DOHH2 (cell line): ENCODE results near the gene LIN28A.
"Not testable (repeated sequence)": the region's sequence is repeated elsewhere in the genome, so short reads cannot be mapped to it uniquely, and the experiment has no call there.

Experiments used
- H3F3A ChIP-seq: fragments of 200-600 bp; sonication (generic), shearing (Covaris generic); 2 replicates; pipeline ENCODE4 v1.6.0; 2016; ENCODE audit warnings: antibody characterized with exemption, mild to moderate bottlenecking; ENCODE audit not compliant: control insufficient read depth, insufficient read depth
- H3K27ac ChIP-seq: fragments of 200-600 bp; sonication (generic); 2 replicates; pipeline ENCODE4 v1.5.1; 2014; ENCODE audit warnings: low read depth, mild to moderate bottlenecking, low read length, moderate library complexity
- H3K27me3 ChIP-seq: fragments of 200-600 bp; sonication (generic); 2 replicates; pipeline ENCODE4 v1.6.1; 2014; ENCODE audit warnings: mild to moderate bottlenecking, low read length, mixed read lengths; ENCODE audit not compliant: control insufficient read depth
- H3K36me3 ChIP-seq: fragments of 200-600 bp; sonication (generic); 2 replicates; pipeline ENCODE4 v1.6.1; 2014; ENCODE audit warnings: mild to moderate bottlenecking, low read length, moderate library complexity, mixed read lengths; ENCODE audit not compliant: control insufficient read depth
- H3K4me1 ChIP-seq: fragments of 200-600 bp; sonication (generic); 2 replicates; pipeline ENCODE4 v1.6.1; 2014; ENCODE audit warnings: mild to moderate bottlenecking, low read length, mixed read lengths; ENCODE audit not compliant: control insufficient read depth
- H3K4me2 ChIP-seq: fragments of 200-600 bp; sonication (generic); 2 replicates; pipeline ENCODE4 v1.6.0; 2014; ENCODE audit warnings: mild to moderate bottlenecking, low read length, moderate library complexity
- H3K4me3 ChIP-seq: fragments of 200-600 bp; sonication (generic); 2 replicates; pipeline ENCODE4 v1.5.1; 2014; ENCODE audit warnings: mild to moderate bottlenecking, low read length, mixed read lengths
- H3K79me2 ChIP-seq: fragments of 200-600 bp; sonication (generic); 2 replicates; pipeline ENCODE4 v1.6.1; 2014; ENCODE audit warnings: mild to moderate bottlenecking, low read length, mixed read lengths; ENCODE audit not compliant: control insufficient read depth
- H3K9me2 ChIP-seq: fragments of 200-600 bp; sonication (generic); replicated peaks from 2 replicates; pipeline ENCODE4 v1.6.1; 2014; ENCODE audit warnings: mild to moderate bottlenecking, low read length, mixed read lengths; ENCODE audit not compliant: control insufficient read depth
- H3K9me3 ChIP-seq: fragments of 200-600 bp; sonication (generic); 2 replicates; pipeline ENCODE4 v1.6.1; 2014; ENCODE audit warnings: antibody characterized with exemption, low read length, mixed read lengths; ENCODE audit not compliant: control insufficient read depth, insufficient read depth
- H4K20me1 ChIP-seq: fragments of 200-600 bp; sonication (generic); 2 replicates; pipeline ENCODE4 v1.6.0; 2014; ENCODE audit warnings: low read depth, mild to moderate bottlenecking, antibody characterized with exemption, low read length, moderate library complexity; ENCODE audit not compliant: control insufficient read depth, insufficient read depth
- CTCF ChIP-seq: fragments of 200-600 bp; sonication (generic); IDR thresholded peaks from one replicate; pipeline ENCODE4 v1.5.1; 2014; ENCODE audit warnings: antibody characterized with exemption, mild to moderate bottlenecking, low read depth, low read length; ENCODE audit not compliant: poor library complexity, severe bottlenecking
- EZH2phosphoT487 ChIP-seq: fragments of 200-600 bp; sonication (generic); IDR thresholded peaks from 2 replicates; pipeline ENCODE4 v1.6.1; 2017; ENCODE audit warnings: borderline replicate concordance, mild to moderate bottlenecking, antibody characterized with exemption, low read length, moderate library complexity, mixed read lengths

The LIN28A gene

GRCh38 chr1:26368486-26368885, 42.1 kb upstream of the LIN28A start:
- no peaks in the 10 kb centered on the region for H3K79me2 ChIP-seq
- no peaks in the 10 kb centered on the region for H3K9me2 ChIP-seq
- no peaks in the 10 kb centered on the region for H4K20me1 ChIP-seq
- H3F3A ChIP-seq = no peaks in the 10 kb centered on the region
- H3K9me3 ChIP-seq = no peaks in the 10 kb centered on the region
- no peak for TF ChIP-seq EZH2phosphoT487
- TF ChIP-seq CTCF = no peak
- no peak overlapping the region for H3K4me2 ChIP-seq
- peaks cover 18% of the 10 kb centered on the region for H3K27me3 ChIP-seq
- H3K4me1 ChIP-seq = peaks cover 3% of the 10 kb centered on the region; the same call in 1 of the 2 replicates
- H3K4me3 ChIP-seq = no peak overlapping the region
- H3K36me3 ChIP-seq = no peaks in the 10 kb centered on the region
- H3K27ac ChIP-seq = no peak overlapping the region

GRCh38 chr1:26370591-26371382, 39.8 kb upstream of the LIN28A start:
- Histone ChIP-seq H3K9me2 (no peaks in the 10 kb centered on the region), H3K27me3 (0 out of 2 replicates have a peak, but pooled peaks cover 7% of the 10 kb centered on the region), H3K4me2 (no peak overlapping the region), H3K27ac (no peak overlapping the region), H3K79me2 (no peaks in the 10 kb centered on the region), H3K4me3 (no peak overlapping the region), H3K4me1 (peaks cover 12% of the 10 kb centered on the region), H3F3A (no peaks in the 10 kb centered on the region), H4K20me1 (no peaks in the 10 kb centered on the region), H3K9me3 (no peaks in the 10 kb centered on the region), H3K36me3 (no peaks in the 10 kb centered on the region)
- TF ChIP-seq CTCF (no peak), EZH2phosphoT487 (no peak)

- H3K27me3 ChIP-seq = peaks cover 16% of the 10 kb centered on the region
- H3K4me1 ChIP-seq = peaks cover 12% of the 10 kb centered on the region
- H3K9me2 ChIP-seq = no peaks in the 10 kb centered on the region
- no peaks in the 10 kb centered on the region for H3K79me2 ChIP-seq
- H3F3A ChIP-seq = no peaks in the 10 kb centered on the region
- no peak overlapping the region for H3K27ac ChIP-seq
- H3K36me3 ChIP-seq = no peaks in the 10 kb centered on the region
- TF ChIP-seq EZH2phosphoT487 (no peak), CTCF (no peak)
- H3K9me3 ChIP-seq = no peaks in the 10 kb centered on the region
- no peak overlapping the region for H3K4me3 ChIP-seq
- no peaks in the 10 kb centered on the region for H4K20me1 ChIP-seq
- H3K4me2 ChIP-seq = no peak overlapping the region
Observed at GRCh38 chr1:26372039-26372438, 38.6 kb upstream of the LIN28A start.

- not testable (repeated sequence) for H3K36me3 ChIP-seq, H3K27ac ChIP-seq, H3K9me3 ChIP-seq, H3K9me2 ChIP-seq, H3K79me2 ChIP-seq, H3F3A ChIP-seq, H3K4me2 ChIP-seq, H4K20me1 ChIP-seq, H3K4me3 ChIP-seq
- peaks cover 16% of the 10 kb centered on the region for H3K27me3 ChIP-seq
- peaks cover 12% of the 10 kb centered on the region for H3K4me1 ChIP-seq
Observed at GRCh38 chr1:26372611-26373010, 38.0 kb upstream of the LIN28A start, which contains the start of gene ZNF683. ZNF683 (minus strand) TSS chr1:26372750; CDS start chr1:26368571, 4,179 bp downstream.
